HG03521 (cell line): ENCODE results near the gene OR52E5.

Experiments
- ATAC-seq: cut with Tn5 transposase; IDR thresholded peaks from one replicate; pipeline ENCODE4 v1.9.1; 2021; ENCODE audit warnings: mild to moderate bottlenecking, moderate library complexity; ENCODE audit not compliant: unreplicated experiment

OR52E5 gene

DNA sequence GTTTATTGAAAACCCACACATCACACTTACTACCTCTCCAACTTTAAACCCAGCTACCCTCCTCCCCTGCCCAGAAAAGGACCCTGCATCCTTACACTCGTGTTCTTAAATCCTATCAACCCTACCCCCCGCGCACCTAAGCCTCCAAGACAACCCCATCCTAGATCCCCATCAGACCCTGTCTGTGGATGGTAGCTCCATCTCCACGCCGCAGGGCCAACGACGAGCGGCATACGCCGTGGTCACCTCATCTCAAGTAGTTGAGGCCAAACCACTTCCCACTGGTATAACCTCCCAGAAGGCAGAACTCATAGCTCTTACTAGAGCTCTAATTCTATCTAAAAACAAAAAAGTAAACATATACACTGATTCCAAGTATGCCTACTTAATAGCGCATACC lies 39.7 kb downstream of the OR52E5 start:
- no peak for ATAC-seq

DNA sequence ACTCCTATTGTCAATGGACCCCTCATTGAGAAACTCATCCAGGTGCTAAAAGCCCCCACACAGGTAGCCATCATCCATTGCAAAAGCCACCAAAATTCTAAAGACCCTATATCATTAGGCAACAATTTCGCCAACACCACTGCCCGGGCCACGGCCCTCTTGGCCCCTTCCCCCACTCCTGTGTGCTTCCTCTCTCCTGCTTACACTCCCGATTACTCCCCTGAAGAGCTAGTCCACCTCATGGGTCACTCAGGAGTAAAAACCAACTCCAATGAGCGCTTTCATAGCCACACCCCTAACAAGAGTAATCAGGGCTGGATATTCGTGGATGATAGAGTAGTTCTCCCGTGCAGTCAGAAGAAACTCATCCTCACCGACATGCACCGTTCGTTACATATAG lies 40.1 kb downstream of the OR52E5 start:
- ATAC-seq = no peak

DNA sequence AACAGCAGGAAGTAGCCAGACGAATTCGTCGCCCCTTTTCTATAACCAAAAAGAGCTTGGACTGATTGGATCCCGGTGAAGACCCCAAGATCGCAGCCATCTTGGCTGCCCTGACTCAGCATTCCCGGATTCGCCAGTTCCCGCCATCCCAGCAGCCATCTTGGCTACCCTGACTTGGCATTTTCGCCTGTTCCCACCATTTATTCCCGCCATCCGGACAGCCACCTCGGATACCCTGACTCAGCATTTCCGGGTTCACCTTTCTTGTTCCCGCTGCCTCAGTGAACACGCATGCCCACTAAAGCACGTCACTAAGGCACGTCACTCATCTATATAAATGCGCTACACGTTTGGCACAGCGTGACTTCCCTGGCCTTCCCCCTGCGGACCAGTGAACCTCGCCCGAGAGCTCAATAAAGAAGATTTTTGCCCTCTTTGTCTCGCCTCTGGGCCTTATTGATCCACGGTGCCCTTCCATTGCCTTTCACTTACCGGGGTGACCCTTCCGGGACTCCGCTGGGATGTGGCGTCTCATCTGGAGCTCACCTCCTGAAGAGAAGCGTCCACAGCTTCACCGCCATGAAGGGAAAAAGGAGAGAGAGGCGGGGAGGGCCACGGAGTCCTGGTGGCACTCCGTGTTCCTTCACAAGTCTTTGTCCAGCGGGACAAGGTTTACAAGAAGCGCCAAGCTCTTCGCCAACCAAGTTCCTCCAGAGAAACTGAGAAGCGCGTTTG lies 45.0 kb downstream of the OR52E5 start:
- ATAC-seq = no peak

DNA sequence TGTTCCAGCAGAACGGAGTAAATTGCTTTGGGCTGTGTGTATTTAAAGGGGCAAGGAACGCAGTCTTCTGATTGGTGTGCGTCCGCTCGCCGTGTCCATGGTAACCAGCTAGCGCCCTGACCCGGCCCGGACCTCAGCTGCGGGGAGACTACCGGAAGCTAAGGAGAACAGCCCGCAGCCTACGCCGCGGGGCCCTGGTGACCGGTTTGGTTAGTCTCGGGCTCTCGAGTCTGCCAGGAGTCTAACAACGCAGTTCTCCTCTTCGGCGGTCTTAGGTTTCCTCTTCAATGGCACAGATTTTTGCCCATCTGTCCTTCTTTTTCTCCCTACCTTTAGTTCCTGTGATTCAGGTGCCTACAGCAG lies 45.6 kb downstream of the OR52E5 start:
- ATAC-seq = no peak

DNA sequence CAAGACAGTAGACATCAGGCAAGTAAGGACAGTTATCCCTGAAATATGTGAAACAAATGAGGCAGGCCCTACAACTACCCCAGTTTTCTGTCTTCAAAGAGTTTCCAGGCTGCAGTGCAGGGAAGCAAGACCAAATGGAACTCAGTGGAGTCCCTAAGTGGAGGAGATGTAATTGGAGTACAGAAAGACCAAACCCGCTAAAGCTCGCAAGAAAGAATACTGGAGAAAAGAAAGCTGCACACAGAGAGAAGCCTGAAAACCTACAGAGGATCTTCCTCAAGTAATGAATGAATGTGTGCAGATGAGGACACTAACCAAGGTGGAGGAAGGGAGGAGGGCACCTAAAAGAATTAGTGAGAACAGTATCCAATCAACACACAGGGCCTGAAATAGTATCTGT lies 47.7 kb downstream of the OR52E5 start:
- ATAC-seq = no peak

DNA sequence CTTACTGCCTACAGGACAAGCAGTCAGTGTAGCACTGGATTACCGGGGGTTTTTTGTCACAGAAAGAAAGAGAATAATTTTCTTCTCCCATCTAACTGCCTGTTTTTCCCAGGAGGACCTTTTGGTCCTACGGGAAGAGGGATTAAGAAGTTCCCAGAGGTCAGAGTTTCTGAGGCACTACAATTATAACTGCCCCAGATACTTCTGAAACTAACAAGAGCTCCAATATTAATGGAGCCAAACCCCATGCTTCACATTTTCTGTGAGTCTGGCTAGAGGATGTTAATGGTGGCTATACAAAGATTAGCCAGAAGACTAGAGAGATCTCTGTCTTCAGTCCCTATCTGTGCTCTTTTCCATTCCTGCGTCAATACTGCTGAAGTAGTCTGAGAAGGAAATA lies 48.9 kb downstream of the OR52E5 start, which contains the start of gene OR56A3:
OR56A3 (plus strand) TSS at position 301 of the 400 bp plus-strand sequence. CDS start 5,096 bp downstream, outside the sequence.
- no peak for ATAC-seq
